GM12801 (cell line): ENCODE results near the gene TMEM30B.

Source experiments
- CTCF ChIP-seq: IDR thresholded peaks from one replicate; pipeline ENCODE4 v1.5.1; 2011; ENCODE audit warnings: control low read depth; ENCODE audit not compliant: insufficient read length; ENCODE audit errors: extremely low read depth

TMEM30B gene

GRCh38 chr14:61284001-61284400, 2.9 kb upstream of the TMEM30B start:
- TF ChIP-seq CTCF: no peak

DNA sequence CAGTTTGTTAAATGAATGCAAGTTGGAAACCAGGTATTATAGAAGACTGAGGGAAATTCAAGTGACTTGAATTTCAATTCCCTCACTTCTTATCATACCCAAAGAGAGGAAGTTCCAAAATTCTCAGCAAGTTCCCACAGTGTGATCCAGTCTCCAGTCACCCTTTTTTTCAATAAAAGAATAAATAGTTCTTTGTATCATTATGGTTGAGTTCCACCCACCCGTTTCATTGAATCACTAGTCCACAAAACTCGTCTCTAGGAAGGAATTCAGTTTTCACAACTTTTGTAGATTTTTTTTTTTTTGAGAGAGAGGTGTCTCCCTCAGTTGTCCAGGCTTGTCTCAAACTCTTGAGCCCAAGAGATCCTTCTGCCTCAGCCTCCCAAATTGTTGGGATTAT, 1.6 kb upstream of the TMEM30B start:
- no peak for TF ChIP-seq CTCF

- no peak for TF ChIP-seq CTCF
Measured at GRCh38 chr14:61281948-61282275, 774 bp upstream of the TMEM30B start.

- TF ChIP-seq CTCF: no peak
Measured at GRCh38 chr14:61280526-61281185, 482 bp downstream of the TMEM30B start.

- TF ChIP-seq CTCF: no peak
Measured at GRCh38 chr14:61280092-61280525, 1.0 kb downstream of the TMEM30B start.

GRCh38 chr14:61279082-61279481, 2.1 kb downstream of the TMEM30B start:
- TF ChIP-seq CTCF: no peak

GRCh38 chr14:61277784-61278183, 3.4 kb downstream of the TMEM30B start:
- no peak for TF ChIP-seq CTCF
